D721Med (cell line): ENCODE results near the gene WDR54.

Experiments used
- DNase-seq: peaks from one replicate; pipeline ENCODE4 v3.0.0; 2011; ENCODE audit warnings: low spot score; ENCODE audit not compliant: insufficient read length
- FAIRE-seq: peaks from 2 replicates; lab custom pipeline; 2011; peaks lifted over from hg19 to GRCh38; lab: Jason Lieb, UNC
- TF ChIP-seq, protein P1 (sequence below): IDR thresholded peaks from 2 replicates; pipeline ENCODE4 v1.5.1; 2012; ENCODE audit warnings: mild to moderate bottlenecking, control low read depth; ENCODE audit not compliant: insufficient read depth; ENCODE audit errors: missing control alignments

The WDR54 gene, protein sequence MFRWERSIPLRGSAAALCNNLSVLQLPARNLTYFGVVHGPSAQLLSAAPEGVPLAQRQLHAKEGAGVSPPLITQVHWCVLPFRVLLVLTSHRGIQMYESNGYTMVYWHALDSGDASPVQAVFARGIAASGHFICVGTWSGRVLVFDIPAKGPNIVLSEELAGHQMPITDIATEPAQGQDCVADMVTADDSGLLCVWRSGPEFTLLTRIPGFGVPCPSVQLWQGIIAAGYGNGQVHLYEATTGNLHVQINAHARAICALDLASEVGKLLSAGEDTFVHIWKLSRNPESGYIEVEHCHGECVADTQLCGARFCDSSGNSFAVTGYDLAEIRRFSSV

GRCh38 chr2:74421221-74421870 is at the start of gene WDR54, which contains the start of gene C2orf81:
TSS of gene WDR54 (plus strand) at chr2:74421730. CDS start at chr2:74422154, 424 bp downstream.
TSS of gene C2orf81 (minus strand) at chr2:74421619. CDS start at chr2:74421560, 59 bp downstream.
- FAIRE-seq, result no peak

GRCh38 chr2:74372674-74373073 is 48.9 kb upstream of the WDR54 start:
- no peak for FAIRE-seq
- TF ChIP-seq, protein P1, sequence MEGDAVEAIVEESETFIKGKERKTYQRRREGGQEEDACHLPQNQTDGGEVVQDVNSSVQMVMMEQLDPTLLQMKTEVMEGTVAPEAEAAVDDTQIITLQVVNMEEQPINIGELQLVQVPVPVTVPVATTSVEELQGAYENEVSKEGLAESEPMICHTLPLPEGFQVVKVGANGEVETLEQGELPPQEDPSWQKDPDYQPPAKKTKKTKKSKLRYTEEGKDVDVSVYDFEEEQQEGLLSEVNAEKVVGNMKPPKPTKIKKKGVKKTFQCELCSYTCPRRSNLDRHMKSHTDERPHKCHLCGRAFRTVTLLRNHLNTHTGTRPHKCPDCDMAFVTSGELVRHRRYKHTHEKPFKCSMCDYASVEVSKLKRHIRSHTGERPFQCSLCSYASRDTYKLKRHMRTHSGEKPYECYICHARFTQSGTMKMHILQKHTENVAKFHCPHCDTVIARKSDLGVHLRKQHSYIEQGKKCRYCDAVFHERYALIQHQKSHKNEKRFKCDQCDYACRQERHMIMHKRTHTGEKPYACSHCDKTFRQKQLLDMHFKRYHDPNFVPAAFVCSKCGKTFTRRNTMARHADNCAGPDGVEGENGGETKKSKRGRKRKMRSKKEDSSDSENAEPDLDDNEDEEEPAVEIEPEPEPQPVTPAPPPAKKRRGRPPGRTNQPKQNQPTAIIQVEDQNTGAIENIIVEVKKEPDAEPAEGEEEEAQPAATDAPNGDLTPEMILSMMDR, result no peak
- DNase-seq, result no peak

More at GRCh38 chr2:74421221-74421870, at the start of gene WDR54, which contains the start of gene C2orf81:
- TF ChIP-seq, protein P1, result no peak
- DNase-seq, result peak; percentile 93

DNA sequence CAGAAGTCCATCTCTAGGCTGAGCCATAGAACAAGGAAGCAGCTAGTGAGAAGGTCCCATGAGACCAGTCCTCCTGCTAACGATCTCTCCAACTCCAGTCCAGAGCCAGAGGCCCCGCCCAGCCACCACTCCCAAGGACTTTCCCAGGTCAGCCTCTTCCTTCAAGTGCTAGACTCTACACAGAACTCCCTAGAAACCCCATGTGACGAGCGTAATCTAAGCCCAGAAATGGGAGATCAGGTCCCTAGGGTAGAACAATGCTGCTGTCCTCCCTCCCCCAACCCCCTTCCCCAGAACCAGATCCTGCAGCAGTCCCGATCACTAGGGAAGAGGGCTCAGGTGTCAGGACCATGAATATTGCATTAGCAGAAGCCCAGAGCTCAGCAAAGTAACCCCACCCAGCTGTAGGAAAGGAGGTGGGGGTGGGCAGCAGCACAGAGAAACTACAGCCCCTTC is 48.3 kb upstream of the WDR54 start:
- DNase-seq, result no peak
- TF ChIP-seq, protein P1, result no peak
- no peak for FAIRE-seq

DNA sequence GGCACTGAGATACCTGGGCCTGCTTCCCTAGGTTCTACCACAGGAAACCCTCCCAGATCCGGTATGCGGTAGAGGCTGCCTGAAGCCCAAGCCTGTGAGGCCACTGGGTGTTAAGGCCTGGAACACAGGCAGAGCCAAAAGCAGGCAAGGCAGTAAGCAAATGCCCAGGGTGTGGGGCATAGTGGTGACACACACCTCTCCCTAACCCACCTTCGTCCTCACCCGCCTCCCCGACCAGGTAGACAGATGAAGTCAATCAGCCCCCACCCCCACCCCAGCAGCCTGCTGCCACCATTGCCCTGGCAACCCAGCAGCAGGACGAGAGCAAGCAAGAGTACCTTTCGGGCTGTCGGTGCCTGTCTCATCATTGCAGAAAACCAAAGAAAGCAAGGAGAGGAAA is 47.5 kb upstream of the WDR54 start:
- no peak for FAIRE-seq
- DNase-seq, result no peak
- TF ChIP-seq, protein P1, result no peak

- peak; percentile 99 for DNase-seq
These were observed 46.9 kb upstream of the WDR54 start for GRCh38 chr2:74374509-74375205.

DNA sequence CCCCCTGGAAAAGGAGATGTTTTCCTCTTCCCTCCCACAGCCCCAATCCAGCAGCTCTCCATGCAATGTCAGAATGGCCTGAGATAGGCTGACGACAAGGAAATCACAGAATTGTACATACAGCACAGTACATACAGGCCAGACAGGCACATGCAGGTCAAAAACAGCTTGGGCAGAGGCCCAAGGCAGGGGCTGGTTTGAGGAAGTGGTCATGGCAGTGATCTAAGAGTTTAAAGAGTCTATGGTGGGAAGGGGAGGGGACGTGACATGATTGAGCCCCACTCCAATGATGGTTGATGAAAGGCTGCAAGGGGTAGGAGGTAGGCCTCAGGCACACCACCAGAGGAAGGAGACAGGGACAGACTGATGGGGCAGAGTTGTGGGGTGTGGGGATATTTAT is 45.7 kb upstream of the WDR54 start:
- TF ChIP-seq, protein P1, result no peak
- DNase-seq, result no peak
- no peak for FAIRE-seq

More at GRCh38 chr2:74374509-74375205, 46.9 kb upstream of the WDR54 start:
- peak; percentile 79 for FAIRE-seq
- TF ChIP-seq, protein P1, result no peak
